ENCODE measurements around the gene RAB3IL1.

DNA sequence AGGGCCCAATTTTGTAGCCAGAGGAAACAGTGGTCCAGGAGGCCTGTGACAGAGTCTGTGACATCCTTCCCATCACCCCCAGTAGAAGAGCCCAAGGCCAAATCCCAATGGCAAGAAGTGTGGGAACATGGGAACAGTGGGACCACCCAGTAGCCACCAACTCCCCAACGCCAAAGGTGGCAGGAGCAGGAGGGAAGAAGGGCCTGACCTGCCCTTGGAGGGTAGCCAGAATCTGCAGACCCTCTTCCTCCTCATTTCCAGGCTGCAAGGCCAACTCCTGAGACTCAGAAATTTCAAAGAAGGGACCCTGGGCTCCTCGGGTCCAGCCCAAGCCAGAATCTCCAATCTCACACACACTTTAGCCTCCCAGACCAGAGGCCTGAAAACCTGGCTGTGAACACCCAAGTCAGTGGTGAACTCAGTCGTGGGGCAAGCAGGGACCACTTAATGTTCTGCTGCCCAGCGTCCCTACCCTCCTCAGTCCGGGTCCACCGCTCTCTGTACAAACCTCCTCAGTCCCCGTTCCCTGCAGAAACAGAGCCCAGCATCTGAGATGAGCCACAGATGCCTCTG, 6.2 kb downstream of the RAB3IL1 start:
- TF ChIP-seq POLR2A (IDR thresholded peaks at IDR 0.05) = no peak
- TF ChIP-seq, protein P1, sequence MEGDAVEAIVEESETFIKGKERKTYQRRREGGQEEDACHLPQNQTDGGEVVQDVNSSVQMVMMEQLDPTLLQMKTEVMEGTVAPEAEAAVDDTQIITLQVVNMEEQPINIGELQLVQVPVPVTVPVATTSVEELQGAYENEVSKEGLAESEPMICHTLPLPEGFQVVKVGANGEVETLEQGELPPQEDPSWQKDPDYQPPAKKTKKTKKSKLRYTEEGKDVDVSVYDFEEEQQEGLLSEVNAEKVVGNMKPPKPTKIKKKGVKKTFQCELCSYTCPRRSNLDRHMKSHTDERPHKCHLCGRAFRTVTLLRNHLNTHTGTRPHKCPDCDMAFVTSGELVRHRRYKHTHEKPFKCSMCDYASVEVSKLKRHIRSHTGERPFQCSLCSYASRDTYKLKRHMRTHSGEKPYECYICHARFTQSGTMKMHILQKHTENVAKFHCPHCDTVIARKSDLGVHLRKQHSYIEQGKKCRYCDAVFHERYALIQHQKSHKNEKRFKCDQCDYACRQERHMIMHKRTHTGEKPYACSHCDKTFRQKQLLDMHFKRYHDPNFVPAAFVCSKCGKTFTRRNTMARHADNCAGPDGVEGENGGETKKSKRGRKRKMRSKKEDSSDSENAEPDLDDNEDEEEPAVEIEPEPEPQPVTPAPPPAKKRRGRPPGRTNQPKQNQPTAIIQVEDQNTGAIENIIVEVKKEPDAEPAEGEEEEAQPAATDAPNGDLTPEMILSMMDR (IDR thresholded peaks at IDR 0.05) = no peak

Data from body of pancreas (tissue), 4 donors.